HG02759 (cell line): ENCODE measurements around the gene GNA12.

Experiments
- ATAC-seq: cut with Tn5 transposase; IDR thresholded peaks from one replicate; pipeline ENCODE4 v1.9.1; 2021; ENCODE audit warnings: mild to moderate bottlenecking, moderate library complexity; ENCODE audit not compliant: unreplicated experiment

GNA12 gene

GRCh38 chr7:2717293-2718261, 126.5 kb downstream of the GNA12 start:
- no peak for ATAC-seq

GRCh38 chr7:2716906-2717292, 127.2 kb downstream of the GNA12 start:
- ATAC-seq: no peak

- ATAC-seq: no peak
Observed at GRCh38 chr7:2716488-2716887, 127.6 kb downstream of the GNA12 start.

- no peak for ATAC-seq
Observed at GRCh38 chr7:2715341-2716231, 128.5 kb downstream of the GNA12 start.

- no peak for ATAC-seq
Observed at GRCh38 chr7:2714636-2715035, 129.5 kb downstream of the GNA12 start.

GRCh38 chr7:2713978-2714377, 130.1 kb downstream of the GNA12 start:
- no peak for ATAC-seq

- ATAC-seq: no peak
Observed at GRCh38 chr7:2713370-2713769, 130.7 kb downstream of the GNA12 start.

- ATAC-seq: no peak
Observed at GRCh38 chr7:2711895-2712675, 132.0 kb downstream of the GNA12 start.

- ATAC-seq: peak; percentile 31
Observed at GRCh38 chr7:2710901-2711551, 133.1 kb downstream of the GNA12 start.

- peak; percentile 49 for ATAC-seq
Observed at GRCh38 chr7:2710286-2710655, 133.8 kb downstream of the GNA12 start.

- ATAC-seq: peak; percentile 84
Observed at GRCh38 chr7:2709553-2710285, 134.4 kb downstream of the GNA12 start.

GRCh38 chr7:2708547-2709310, 135.4 kb downstream of the GNA12 start:
- ATAC-seq: no peak

GRCh38 chr7:2708041-2708440, 136.1 kb downstream of the GNA12 start:
- no peak for ATAC-seq

- ATAC-seq: no peak
Observed at GRCh38 chr7:2707481-2707880, 136.6 kb downstream of the GNA12 start.

GRCh38 chr7:2706685-2707126, 137.4 kb downstream of the GNA12 start:
- ATAC-seq: no peak

- ATAC-seq: no peak
Observed at GRCh38 chr7:2705371-2706096, 138.6 kb downstream of the GNA12 start.

- ATAC-seq: no peak
Observed at GRCh38 chr7:2702594-2702957, 141.5 kb downstream of the GNA12 start.

GRCh38 chr7:2701832-2702593, 142.1 kb downstream of the GNA12 start:
- ATAC-seq: no peak
